ENCODE results near the gene WDR43.

WDR43 gene, protein sequence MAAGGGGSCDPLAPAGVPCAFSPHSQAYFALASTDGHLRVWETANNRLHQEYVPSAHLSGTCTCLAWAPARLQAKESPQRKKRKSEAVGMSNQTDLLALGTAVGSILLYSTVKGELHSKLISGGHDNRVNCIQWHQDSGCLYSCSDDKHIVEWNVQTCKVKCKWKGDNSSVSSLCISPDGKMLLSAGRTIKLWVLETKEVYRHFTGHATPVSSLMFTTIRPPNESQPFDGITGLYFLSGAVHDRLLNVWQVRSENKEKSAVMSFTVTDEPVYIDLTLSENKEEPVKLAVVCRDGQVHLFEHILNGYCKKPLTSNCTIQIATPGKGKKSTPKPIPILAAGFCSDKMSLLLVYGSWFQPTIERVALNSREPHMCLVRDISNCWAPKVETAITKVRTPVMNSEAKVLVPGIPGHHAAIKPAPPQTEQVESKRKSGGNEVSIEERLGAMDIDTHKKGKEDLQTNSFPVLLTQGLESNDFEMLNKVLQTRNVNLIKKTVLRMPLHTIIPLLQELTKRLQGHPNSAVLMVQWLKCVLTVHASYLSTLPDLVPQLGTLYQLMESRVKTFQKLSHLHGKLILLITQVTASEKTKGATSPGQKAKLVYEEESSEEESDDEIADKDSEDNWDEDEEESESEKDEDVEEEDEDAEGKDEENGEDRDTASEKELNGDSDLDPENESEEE

DNA sequence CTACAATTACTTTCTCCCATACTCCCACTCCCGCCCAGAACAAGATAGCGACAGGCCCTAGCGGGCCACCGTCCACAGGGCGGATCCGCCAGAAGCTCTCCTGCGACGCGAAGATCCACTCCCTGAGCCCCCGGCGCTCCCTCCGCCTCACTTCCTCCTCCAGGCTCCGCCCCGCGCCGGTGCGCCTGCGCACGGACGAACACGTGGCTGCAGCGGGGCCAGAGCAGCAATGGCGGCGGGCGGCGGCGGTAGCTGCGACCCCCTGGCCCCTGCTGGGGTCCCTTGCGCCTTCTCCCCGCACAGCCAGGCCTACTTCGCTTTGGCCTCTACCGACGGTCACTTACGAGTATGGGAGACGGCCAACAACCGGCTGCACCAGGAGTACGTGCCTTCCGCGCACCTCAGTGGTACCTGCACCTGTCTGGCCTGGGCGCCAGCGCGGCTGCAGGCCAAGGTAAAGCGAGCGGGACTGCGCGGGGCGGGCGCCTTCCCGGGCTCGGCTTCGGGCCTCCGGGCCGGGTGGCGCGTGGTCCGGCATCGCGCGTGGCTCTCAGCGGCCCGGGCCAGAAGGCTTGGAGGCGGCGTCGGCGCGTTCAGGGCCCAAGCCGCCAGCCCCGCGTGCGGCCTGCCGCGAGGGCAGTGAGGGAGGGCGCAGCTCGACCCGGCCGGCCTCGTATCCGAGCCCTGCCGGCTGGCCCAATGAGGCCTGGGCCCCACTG lies at the start of gene WDR43:
Gene WDR43, plus strand, starts transcription at position 198 of the 719 bp plus-strand sequence. Its CDS starts 32 bp downstream, at position 230.
- peak; percentile 97 for DNase-seq

DNA sequence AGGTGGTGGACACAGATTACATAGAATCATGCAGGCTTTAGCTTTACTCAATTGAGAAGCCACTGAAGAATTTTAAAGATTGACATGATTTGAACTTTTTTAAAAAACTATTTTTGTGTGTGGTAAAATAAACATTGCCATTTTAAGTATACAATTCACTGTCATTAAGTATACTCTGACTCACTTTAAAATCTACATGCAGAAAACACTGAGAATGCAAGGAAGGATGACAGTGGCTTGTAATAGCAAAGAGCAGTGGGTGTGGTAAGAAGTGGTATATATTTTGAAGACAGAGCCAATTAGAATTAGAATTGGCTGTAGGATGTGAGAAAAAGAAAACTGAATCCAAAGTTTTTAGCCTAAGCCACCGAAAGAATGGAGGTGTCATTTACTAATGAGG lies 39.3 kb upstream of the WDR43 start:
- no peak for DNase-seq

GRCh38 chr2:28855977-28856376 lies 38.5 kb upstream of the WDR43 start:
- no peak for DNase-seq

- no peak for DNase-seq
Observed at GRCh38 chr2:28868611-28869010, 25.9 kb upstream of the WDR43 start.

- no peak for DNase-seq
Observed at GRCh38 chr2:28869494-28870145, 24.8 kb upstream of the WDR43 start.

GRCh38 chr2:28870146-28870891 lies 24.1 kb upstream of the WDR43 start, which contains the start of gene TRMT61B:
TRMT61B (minus strand) TSS chr2:28870309; CDS start chr2:28870277, 32 bp downstream.
- DNase-seq = peak; percentile 91

DNA sequence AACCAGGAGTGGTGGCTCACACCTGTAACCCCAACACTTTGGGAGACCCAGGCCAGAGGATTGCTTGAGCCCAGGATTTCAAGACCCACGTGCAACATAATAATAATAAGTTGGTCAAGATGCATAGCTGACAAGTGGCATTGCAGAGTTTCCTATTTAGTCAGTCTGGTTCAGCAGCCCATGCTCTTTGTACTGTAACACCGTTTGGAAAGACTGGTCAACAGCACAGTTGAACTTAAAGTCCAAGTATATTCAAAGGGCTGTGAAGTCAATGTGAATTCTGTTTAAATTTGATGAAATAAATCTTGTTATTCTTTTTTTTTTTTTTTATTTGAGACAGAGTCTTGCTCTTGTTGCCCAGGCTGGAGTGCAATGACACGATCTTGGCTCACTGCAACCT lies 22.8 kb upstream of the WDR43 start:
- no peak for DNase-seq

- no peak for DNase-seq
Observed at GRCh38 chr2:28880193-28880592, 14.3 kb upstream of the WDR43 start.

GRCh38 chr2:28893488-28893887 lies 979 bp upstream of the WDR43 start:
- no peak for DNase-seq

GRCh38 chr2:28895189-28895893 lies 874 bp downstream of the WDR43 start:
- no peak for DNase-seq

DNA sequence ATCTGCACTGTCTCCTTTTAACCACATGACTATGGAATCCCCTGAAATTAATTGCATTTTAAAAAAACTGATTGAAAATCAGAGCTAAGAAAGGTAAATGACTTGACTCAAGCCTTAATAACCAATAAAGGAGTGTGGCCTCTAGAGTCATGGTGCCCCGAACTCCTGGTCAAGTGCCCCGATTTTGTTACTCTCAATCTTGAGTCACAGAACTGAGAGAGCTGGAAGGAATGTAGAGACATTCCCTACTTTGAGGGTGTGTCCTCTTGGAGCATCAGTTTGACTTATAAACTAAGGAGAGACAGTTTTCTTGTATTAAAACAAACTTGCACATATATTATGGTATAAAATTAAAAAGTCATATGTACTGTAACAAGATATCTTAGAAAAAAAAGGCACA lies 2.4 kb downstream of the WDR43 start:
- DNase-seq = no peak

DNA sequence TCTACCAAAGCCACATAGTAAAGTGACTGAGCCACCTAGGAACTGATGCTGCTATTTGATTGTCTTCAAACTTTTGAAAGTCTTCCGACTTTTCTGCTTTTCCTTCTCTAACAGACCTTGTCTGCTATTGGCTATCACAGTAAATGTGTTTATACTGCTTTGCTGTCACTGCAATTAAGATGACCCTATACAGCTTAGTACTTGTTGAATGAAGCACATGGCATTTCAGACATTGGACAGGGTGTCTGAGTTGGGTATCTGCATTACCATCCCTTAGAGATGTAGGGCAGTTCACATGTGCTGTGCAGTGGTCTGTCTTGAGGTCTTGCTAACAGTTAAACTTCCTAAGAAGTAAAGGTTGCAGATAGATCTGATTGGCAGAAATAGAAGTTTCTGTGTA lies 3.6 kb downstream of the WDR43 start:
- DNase-seq = no peak

DNA sequence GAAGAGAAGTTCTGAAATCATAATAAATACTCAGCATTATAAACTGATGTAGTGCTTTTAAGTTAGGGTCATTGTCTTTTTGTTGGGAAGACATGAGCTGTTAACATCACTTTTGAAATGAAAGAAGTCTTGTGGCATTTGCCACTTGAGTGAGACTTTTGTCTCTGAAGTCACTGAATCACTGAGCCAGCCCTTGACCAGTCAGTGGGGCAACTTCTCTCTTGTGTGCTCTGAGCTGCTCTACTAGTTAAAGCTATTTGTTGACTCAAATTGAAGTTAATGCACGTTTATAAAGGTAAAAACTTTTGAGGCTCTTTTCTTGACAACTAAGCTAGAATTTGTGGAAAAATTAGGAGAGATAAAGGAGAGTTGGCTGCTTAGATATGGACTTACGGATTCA lies 6.7 kb downstream of the WDR43 start:
- DNase-seq = no peak

- DNase-seq = no peak
Observed at GRCh38 chr2:28901841-28902240, 7.4 kb downstream of the WDR43 start.

- no peak for DNase-seq
Observed at GRCh38 chr2:28902584-28902983, 8.1 kb downstream of the WDR43 start.

- no peak for DNase-seq
Observed at GRCh38 chr2:28904295-28904694, 9.8 kb downstream of the WDR43 start.

GRCh38 chr2:28904802-28905457 lies 10.5 kb downstream of the WDR43 start:
- no peak for DNase-seq

DNA sequence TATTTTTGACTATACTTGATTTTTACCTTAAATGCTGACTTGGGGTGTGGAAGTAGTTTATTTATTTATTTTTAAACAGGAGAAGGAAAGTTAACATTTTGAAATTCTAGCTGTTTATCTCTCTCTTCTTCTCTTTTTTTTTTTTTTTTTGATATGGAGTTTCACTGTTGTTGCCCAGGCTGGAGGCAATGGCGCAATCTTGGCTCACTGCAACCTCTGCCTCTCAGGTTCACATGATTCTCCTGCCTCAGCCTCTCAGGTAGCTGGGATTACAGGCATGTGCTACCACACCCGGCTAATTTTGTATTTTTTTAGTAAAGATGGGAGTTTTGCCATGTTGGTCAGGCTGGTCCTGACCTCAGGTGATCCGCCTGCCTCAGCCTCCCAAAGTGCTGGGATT lies 11.1 kb downstream of the WDR43 start:
- DNase-seq = no peak

DNA sequence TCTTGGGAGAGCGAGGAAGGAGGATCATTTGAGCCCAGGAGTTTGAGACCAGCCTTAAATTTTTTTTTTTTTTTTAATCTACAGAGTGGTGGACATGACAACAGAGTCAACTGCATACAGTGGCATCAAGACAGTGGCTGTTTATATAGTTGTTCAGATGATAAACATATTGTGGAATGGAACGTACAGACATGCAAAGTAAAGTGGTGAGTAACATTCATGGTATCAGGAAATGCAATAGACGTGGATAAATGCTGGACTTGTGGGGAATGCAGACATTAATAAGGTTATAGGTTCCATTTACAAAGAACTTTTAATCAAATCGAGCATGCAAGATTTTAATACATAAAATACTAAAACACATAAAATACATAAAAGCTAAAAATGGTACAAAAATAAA lies 11.9 kb downstream of the WDR43 start:
- DNase-seq = no peak

GRCh38 chr2:28906821-28907220 lies 12.4 kb downstream of the WDR43 start:
- no peak for DNase-seq

DNA sequence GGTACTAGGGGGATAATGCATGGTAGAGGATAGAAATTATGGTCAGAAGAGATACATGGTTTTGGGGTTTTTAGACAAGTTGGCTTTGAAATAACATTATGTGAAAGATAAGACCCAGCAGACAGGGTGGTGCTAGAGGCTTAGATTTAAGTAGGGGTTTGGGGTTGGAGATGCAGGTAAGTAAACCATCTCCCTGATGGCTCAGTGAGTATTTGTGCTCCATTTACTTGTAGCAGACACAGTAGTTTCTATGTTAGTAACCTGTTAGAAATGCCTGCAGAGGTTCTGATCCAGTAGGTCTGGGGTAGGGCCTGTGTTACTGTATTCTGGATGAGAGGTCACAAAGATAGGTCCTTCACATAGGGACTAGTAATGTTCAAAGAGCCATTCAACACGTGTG lies 13.7 kb downstream of the WDR43 start:
- no peak for DNase-seq

All from COR-L47 (cell line).